Left lung (tissue), 10 donors: ENCODE measurements around the gene OR52W1. TPM values are rescaled to one million over a fixed set of nuclear protein-coding genes. Genes with fewer than 3 reads are reported as not detected.

Experiments used
- ATAC-seq: fragments of 200-7000 bp; cut with Tn5 transposase; one replicate; pipeline ENCODE4 v1.9.1; 2020; ENCODE audit warnings: moderate library complexity
- DNase-seq, 4 donors: peaks; one replicate each; pipeline ENCODE4 v3.0.0-alpha.2; 2013 to 2020
- H3K27ac ChIP-seq, 2 donors: fragments of 200-600 bp; sonication (generic) in 1 of 2; one replicate each; pipeline versions ENCODE4 v1.5.0 to v1.8.0; 2020 to 2021
- H3K27me3 ChIP-seq, 2 donors: fragments of 200-600 bp; sonication (generic) in 1 of 2; one replicate each; pipeline versions ENCODE4 v1.5.0 to v1.8.0; 2020 to 2021
- H3K36me3 ChIP-seq, 2 donors: fragments of 200-600 bp; sonication (generic) in 1 of 2; one replicate each; pipeline versions ENCODE4 v1.5.0 to v1.8.0; 2020 to 2021
- H3K4me1 ChIP-seq, 2 donors: fragments of 200-600 bp; one replicate each; pipeline ENCODE4 v1.8.0; 2021
- H3K4me3 ChIP-seq, 2 donors: fragments of 200-600 bp; sonication (generic) in 1 of 2; one replicate each; pipeline versions ENCODE4 v1.5.0 to v1.8.0; 2020 to 2021; ENCODE audit warnings: mild to moderate bottlenecking in 1 of 2
- H3K9me3 ChIP-seq, 2 donors: fragments of 200-600 bp; sonication (generic) in 1 of 2; one replicate each; pipeline versions ENCODE4 v1.5.0 to v1.8.0; 2020 to 2021
- CTCF ChIP-seq, 2 donors: fragments of 200-600 bp; sonication (generic) in 1 of 2; IDR thresholded peaks; one replicate each; pipeline versions ENCODE4 v1.5.0 to v1.8.0; 2021; ENCODE audit warnings: antibody characterized with exemption in 2 of 2
- intact Hi-C, 2 donors: fragments of 100-400 bp; cut with DNase I; formaldehyde crosslinking; loops; one replicate each; pipeline versions ENCODE4 v1.11.2 to v1.14.2; 2022
- polyA plus RNA-seq, 6 donors: library from polyadenylated mRNA; unstranded; fragments of 120-200 nt; gene quantifications; one replicate each; pipeline ENCODE4 v1.2.1, GENCODE V29; 2013; ENCODE audit not compliant: insufficient read length in 6 of 6
- total RNA-seq, 2 donors: library from RNA; stranded (reverse); fragmentation: NEBNext Ultra II Directional; extraction: Animal tissue kit (Norgen Biotek cat#: 25700); gene quantifications; one replicate each; pipeline ENCODE4 v1.2.1, GENCODE V29; 2021
- donor health status: DM: no; HTN: yes; CAD: no.
- donor health status: DM: no; HTN: no; CAD: no.

The OR52W1 gene
- total and polyA plus RNA-seq, 8 donors = 0.24 to 0.29 TPM; not detected in 6

GRCh38 chr11:6204706-6205105 lies 5.7 kb downstream of the OR52W1 start:
- peak; percentile 20 for ATAC-seq
- intact Hi-C loops = no loop called here
- TF ChIP-seq CTCF (IDR thresholded peaks at IDR 0.05) = no peak
- H3K27ac ChIP-seq = peak overlapping the region in 1 of 2 donors; percentile 95
- no peak overlapping the region for H3K4me3 ChIP-seq
- H3K27me3 ChIP-seq = no peaks in the 10 kb centered on the region
- no peaks in the 10 kb centered on the region for H3K9me3 ChIP-seq
- peaks cover 0 to 41% of the 10 kb centered on the region in 2 donors for H3K36me3 ChIP-seq
- H3K4me1 ChIP-seq = peaks cover 0 to 61% of the 10 kb centered on the region in 2 donors
- DNase-seq = no peak

- Histone ChIP-seq H3K27ac (peak within 1 kb of the TSS in 1 of 2 donors; percentile 95), H3K27me3 (no peaks in the 10 kb centered on the region), H3K4me3 (no peak within 1 kb of the TSS), H3K4me1 (peaks cover 0 to 54% of the 10 kb centered on the region in 2 donors), H3K9me3 (no peaks in the 10 kb centered on the region), H3K36me3 (peaks cover 0 to 48% of the 10 kb centered on the region in 2 donors)
- intact Hi-C loops = no loop called here
- no peak for TF ChIP-seq CTCF (IDR thresholded peaks at IDR 0.05)
- ATAC-seq = no peak
- no peak for DNase-seq
Measured at GRCh38 chr11:6205366-6205765, 6.3 kb downstream of the OR52W1 start, which contains the start of gene C11orf42. Gene C11orf42 (plus strand): TSS chr11:6205557. CDS start chr11:6205616, 59 bp downstream.

GRCh38 chr11:6206456-6207180 lies 7.6 kb downstream of the OR52W1 start:
- peaks cover 0 to 43% of the 10 kb centered on the region in 2 donors for H3K4me1 ChIP-seq
- intact Hi-C loops = no loop called here
- no peak for TF ChIP-seq CTCF (IDR thresholded peaks at IDR 0.05)
- peaks cover 0 to 60% of the 10 kb centered on the region in 2 donors for H3K36me3 ChIP-seq
- DNase-seq (no peak), ATAC-seq (no peak)
- no peaks in the 10 kb centered on the region for H3K27me3 ChIP-seq
- no peak overlapping the region for H3K4me3 ChIP-seq
- H3K27ac ChIP-seq = no peak overlapping the region
- no peaks in the 10 kb centered on the region for H3K9me3 ChIP-seq

GRCh38 chr11:6209801-6210200 lies 10.8 kb downstream of the OR52W1 start:
- Histone ChIP-seq H3K4me1 (peaks cover 0 to 13% of the 10 kb centered on the region in 2 donors), H3K27ac (no peak overlapping the region), H3K36me3 (peaks cover 0 to 90% of the 10 kb centered on the region in 2 donors), H3K27me3 (no peaks in the 10 kb centered on the region), H3K4me3 (no peak overlapping the region), H3K9me3 (no peaks in the 10 kb centered on the region)
- intact Hi-C loops = no loop called here
- ATAC-seq (no peak), DNase-seq (no peak)
- no peak for TF ChIP-seq CTCF (IDR thresholded peaks at IDR 0.05)

GRCh38 chr11:6210274-6210955 lies 11.4 kb downstream of the OR52W1 start:
- H3K36me3 ChIP-seq = peaks cover 0 to 91% of the 10 kb centered on the region in 2 donors
- DNase-seq = no peak
- H3K4me1 ChIP-seq = peaks cover 0 to 8% of the 10 kb centered on the region in 2 donors
- H3K9me3 ChIP-seq = no peaks in the 10 kb centered on the region
- H3K4me3 ChIP-seq = no peak overlapping the region
- ATAC-seq = no peak
- no peak overlapping the region for H3K27ac ChIP-seq
- intact Hi-C loops = no loop called here
- no peaks in the 10 kb centered on the region for H3K27me3 ChIP-seq
- TF ChIP-seq CTCF (IDR thresholded peaks at IDR 0.05) = no peak
